ENCODE results near the gene ZSWIM6.
"Not testable (repeated sequence)": the region's sequence is repeated elsewhere in the genome, so short reads cannot be mapped to it uniquely, and the experiment has no call there.

The ZSWIM6 gene

GRCh38 chr5:61363401-61364114 is 31.5 kb downstream of the ZSWIM6 start:
- no peak for DNase-seq (ENCODE audit: low spot score)

- DNase-seq (ENCODE audit: low spot score): no peak
Observed at GRCh38 chr5:61366497-61367240, 34.6 kb downstream of the ZSWIM6 start.

GRCh38 chr5:61370506-61370905 is 38.4 kb downstream of the ZSWIM6 start:
- no peak for DNase-seq (ENCODE audit: low spot score)

- DNase-seq (ENCODE audit: low spot score): no peak
Observed at GRCh38 chr5:61371474-61371873, 39.4 kb downstream of the ZSWIM6 start.

GRCh38 chr5:61379677-61380076 is 47.6 kb downstream of the ZSWIM6 start:
- DNase-seq (ENCODE audit: low spot score): no peak

- DNase-seq (ENCODE audit: low spot score): no peak
Observed at GRCh38 chr5:61381968-61382367, 49.9 kb downstream of the ZSWIM6 start.

- no peak for DNase-seq (ENCODE audit: low spot score)
Observed at GRCh38 chr5:61385627-61386026, 53.6 kb downstream of the ZSWIM6 start.

GRCh38 chr5:61386045-61386800 is 54.2 kb downstream of the ZSWIM6 start:
- no peak for DNase-seq (ENCODE audit: low spot score)

- no peak for DNase-seq (ENCODE audit: low spot score)
Observed at GRCh38 chr5:61389609-61390008, 57.6 kb downstream of the ZSWIM6 start.

- no peak for DNase-seq (ENCODE audit: low spot score)
Observed at GRCh38 chr5:61394078-61394704, 62.1 kb downstream of the ZSWIM6 start.

GRCh38 chr5:61394793-61395192 is 62.7 kb downstream of the ZSWIM6 start:
- no peak for DNase-seq (ENCODE audit: low spot score)

GRCh38 chr5:61397238-61397637 is 65.2 kb downstream of the ZSWIM6 start:
- DNase-seq (ENCODE audit: low spot score): no peak

GRCh38 chr5:61397937-61398336 is 65.9 kb downstream of the ZSWIM6 start:
- DNase-seq (ENCODE audit: low spot score): no peak

- no peak for DNase-seq (ENCODE audit: low spot score)
Observed at GRCh38 chr5:61398440-61398839, 66.4 kb downstream of the ZSWIM6 start.

- DNase-seq (ENCODE audit: low spot score): no peak
Observed at GRCh38 chr5:61399679-61400078, 67.6 kb downstream of the ZSWIM6 start.

GRCh38 chr5:61401726-61402125 is 69.7 kb downstream of the ZSWIM6 start:
- no peak for DNase-seq (ENCODE audit: low spot score)

GRCh38 chr5:61402244-61402823 is 70.3 kb downstream of the ZSWIM6 start:
- DNase-seq (ENCODE audit: low spot score): no peak

GRCh38 chr5:61402970-61403900 is 71.2 kb downstream of the ZSWIM6 start:
- DNase-seq (ENCODE audit: low spot score): no peak

GRCh38 chr5:61405511-61406295 is 73.6 kb downstream of the ZSWIM6 start:
- no peak for DNase-seq (ENCODE audit: low spot score)

GRCh38 chr5:61406497-61406896 is 74.4 kb downstream of the ZSWIM6 start:
- not testable (repeated sequence) for DNase-seq (ENCODE audit: low spot score)

All from SW480 (cell line).